WTC11 (cell line): ENCODE measurements around the gene GPC6.

Source experiments
- ATF1 ChIP-seq: sonication (generic); formaldehyde crosslinking; IDR thresholded peaks from 2 replicates; pipeline ENCODE4 v1.8.1; 2023; ENCODE audit warnings: mild to moderate bottlenecking, moderate library complexity, missing genetic modification reagents
- CREB1 ChIP-seq: sonication (generic); formaldehyde crosslinking; IDR thresholded peaks from 2 replicates; pipeline ENCODE4 v1.8.0; 2023; ENCODE audit warnings: mild to moderate bottlenecking, missing genetic modification reagents
- MAX ChIP-seq: sonication (generic); formaldehyde crosslinking; IDR thresholded peaks from 2 replicates; pipeline ENCODE4 v1.8.0; 2022; ENCODE audit warnings: mild to moderate bottlenecking, missing genetic modification reagents
- NFYB ChIP-seq: sonication (generic); formaldehyde crosslinking; conservative IDR thresholded peaks from 2 replicates; pipeline ENCODE4 v1.8.0; 2022; ENCODE audit warnings: low read depth, missing genetic modification reagents
- NR2C2 ChIP-seq: sonication (generic); formaldehyde crosslinking; IDR thresholded peaks from 2 replicates; pipeline ENCODE4 v1.8.0; 2022; ENCODE audit warnings: mild to moderate bottlenecking, missing genetic modification reagents
- SMAD3 ChIP-seq: sonication (generic); formaldehyde crosslinking; IDR thresholded peaks from 2 replicates; pipeline ENCODE4 v1.8.0; 2022; ENCODE audit warnings: missing genetic modification reagents, mild to moderate bottlenecking, borderline replicate concordance
- STAT6 ChIP-seq: sonication (generic); formaldehyde crosslinking; conservative IDR thresholded peaks from 2 replicates; pipeline ENCODE4 v1.8.1; 2023; ENCODE audit warnings: mild to moderate bottlenecking, low read depth, missing genetic modification reagents, moderate library complexity
- TEAD1 ChIP-seq: sonication (generic); formaldehyde crosslinking; IDR thresholded peaks from 2 replicates; pipeline ENCODE4 v1.8.0; 2022; ENCODE audit warnings: mild to moderate bottlenecking, missing genetic modification reagents
- TEAD4 ChIP-seq: sonication (generic); formaldehyde crosslinking; IDR thresholded peaks from 2 replicates; pipeline ENCODE4 v1.8.0; 2022; ENCODE audit warnings: mild to moderate bottlenecking, missing genetic modification reagents
- TF ChIP-seq, protein P1 (sequence below): fragments of 200-600 bp; IDR thresholded peaks from 2 replicates; pipeline ENCODE4 v1.8.0; 2022; ENCODE audit warnings: antibody characterized with exemption
- TF ChIP-seq, protein P2 (sequence below): sonication (generic); formaldehyde crosslinking; conservative IDR thresholded peaks from 2 replicates; pipeline ENCODE4 v1.8.1; 2022; ENCODE audit warnings: mild to moderate bottlenecking, missing genetic modification reagents
- TF ChIP-seq, protein P3 (sequence below): sonication (generic); formaldehyde crosslinking; IDR thresholded peaks from 2 replicates; pipeline ENCODE4 v1.8.1; 2022; ENCODE audit warnings: mild to moderate bottlenecking, missing genetic modification reagents, moderate library complexity, borderline replicate concordance

- TF ChIP-seq, protein P1, sequence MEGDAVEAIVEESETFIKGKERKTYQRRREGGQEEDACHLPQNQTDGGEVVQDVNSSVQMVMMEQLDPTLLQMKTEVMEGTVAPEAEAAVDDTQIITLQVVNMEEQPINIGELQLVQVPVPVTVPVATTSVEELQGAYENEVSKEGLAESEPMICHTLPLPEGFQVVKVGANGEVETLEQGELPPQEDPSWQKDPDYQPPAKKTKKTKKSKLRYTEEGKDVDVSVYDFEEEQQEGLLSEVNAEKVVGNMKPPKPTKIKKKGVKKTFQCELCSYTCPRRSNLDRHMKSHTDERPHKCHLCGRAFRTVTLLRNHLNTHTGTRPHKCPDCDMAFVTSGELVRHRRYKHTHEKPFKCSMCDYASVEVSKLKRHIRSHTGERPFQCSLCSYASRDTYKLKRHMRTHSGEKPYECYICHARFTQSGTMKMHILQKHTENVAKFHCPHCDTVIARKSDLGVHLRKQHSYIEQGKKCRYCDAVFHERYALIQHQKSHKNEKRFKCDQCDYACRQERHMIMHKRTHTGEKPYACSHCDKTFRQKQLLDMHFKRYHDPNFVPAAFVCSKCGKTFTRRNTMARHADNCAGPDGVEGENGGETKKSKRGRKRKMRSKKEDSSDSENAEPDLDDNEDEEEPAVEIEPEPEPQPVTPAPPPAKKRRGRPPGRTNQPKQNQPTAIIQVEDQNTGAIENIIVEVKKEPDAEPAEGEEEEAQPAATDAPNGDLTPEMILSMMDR = no peak
- TF ChIP-seq, protein P2, sequence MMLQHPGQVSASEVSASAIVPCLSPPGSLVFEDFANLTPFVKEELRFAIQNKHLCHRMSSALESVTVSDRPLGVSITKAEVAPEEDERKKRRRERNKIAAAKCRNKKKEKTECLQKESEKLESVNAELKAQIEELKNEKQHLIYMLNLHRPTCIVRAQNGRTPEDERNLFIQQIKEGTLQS (CRISPR knock-in tag) = no peak
- TF ChIP-seq STAT6 (no peak), NR2C2 (no peak), TEAD4 (no peak), NFYB (CRISPR knock-in tag) (no peak), CREB1 (CRISPR knock-in tag) (no peak), TEAD1 (CRISPR knock-in tag) (no peak), SMAD3 (CRISPR knock-in tag) (no peak), ATF1 (CRISPR knock-in tag) (no peak), MAX (CRISPR knock-in tag) (no peak)
- TF ChIP-seq, protein P3, sequence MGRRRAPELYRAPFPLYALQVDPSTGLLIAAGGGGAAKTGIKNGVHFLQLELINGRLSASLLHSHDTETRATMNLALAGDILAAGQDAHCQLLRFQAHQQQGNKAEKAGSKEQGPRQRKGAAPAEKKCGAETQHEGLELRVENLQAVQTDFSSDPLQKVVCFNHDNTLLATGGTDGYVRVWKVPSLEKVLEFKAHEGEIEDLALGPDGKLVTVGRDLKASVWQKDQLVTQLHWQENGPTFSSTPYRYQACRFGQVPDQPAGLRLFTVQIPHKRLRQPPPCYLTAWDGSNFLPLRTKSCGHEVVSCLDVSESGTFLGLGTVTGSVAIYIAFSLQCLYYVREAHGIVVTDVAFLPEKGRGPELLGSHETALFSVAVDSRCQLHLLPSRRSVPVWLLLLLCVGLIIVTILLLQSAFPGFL = no peak
These were observed 171.8 kb downstream of the GPC6 start for GRCh38 chr13:93398167-93399035.
